ENCODE results near the gene CDK2AP2. TPM values are rescaled to one million over a fixed set of nuclear protein-coding genes. Genes with fewer than 3 reads are reported as not detected.

The CDK2AP2 gene
- total RNA-seq, 1 donor from 2014 or later, result 119 TPM

DNA sequence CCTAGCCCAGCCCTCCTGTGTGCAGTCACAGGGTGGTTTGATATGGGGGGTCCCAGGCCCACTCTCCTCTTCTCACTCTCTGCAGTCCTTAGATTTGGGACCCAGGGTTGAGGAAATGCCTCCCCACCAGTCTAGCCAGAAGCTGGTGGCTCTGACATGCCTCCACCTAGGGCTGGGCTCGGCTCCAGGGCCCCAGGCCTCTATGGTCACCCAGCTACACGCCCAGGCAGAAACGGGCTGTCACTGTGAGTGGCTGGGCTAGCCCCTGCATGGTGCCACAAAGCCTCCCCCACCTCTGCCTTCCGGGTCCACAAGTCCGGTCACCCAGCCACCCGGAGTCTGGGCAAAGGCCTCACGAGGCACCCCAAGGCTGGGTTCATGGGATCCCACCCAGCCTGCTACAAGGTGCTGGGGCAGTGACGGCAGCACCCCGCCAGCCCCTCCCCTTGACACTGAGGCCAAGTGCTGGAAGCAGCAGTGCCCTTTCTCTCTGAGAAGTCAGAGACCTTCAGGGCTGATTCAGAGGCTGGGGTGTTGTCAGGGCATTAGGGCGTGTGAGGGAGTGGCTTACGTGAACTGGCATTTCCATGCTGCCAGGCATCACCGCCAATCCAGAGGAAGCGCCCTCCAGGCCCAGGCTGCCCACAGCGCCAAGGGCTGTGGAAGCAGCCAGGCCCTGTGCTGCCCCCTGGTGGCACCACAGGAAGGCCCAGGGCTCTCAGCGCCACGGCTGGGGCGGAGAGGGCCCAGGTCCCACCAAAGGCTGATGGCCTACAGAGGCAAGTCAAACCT is 2.2 kb downstream of the CDK2AP2 start:
- peaks cover 5% of the 10 kb centered on the region for H3K27me3 Mint-ChIP-seq (ENCODE audit: low read depth)
- H3K4me1 Mint-ChIP-seq (ENCODE audit: low read depth), result peaks cover 32% of the 10 kb centered on the region
- H3K36me3 Mint-ChIP-seq (ENCODE audit: low read depth), result peaks cover 43% of the 10 kb centered on the region
- H3K27ac Mint-ChIP-seq, result peak overlapping the region; percentile 98
- H3K9me3 Mint-ChIP-seq, result no peaks in the 10 kb centered on the region
- DNase-seq (ENCODE audit: low spot score), result peak; percentile 81
- intact Hi-C loops (cut with micrococcal nuclease), result loop anchor here (1.0 to 5.0 kb wide), 9 partner anchors 22 to 234 kb away; partner anchors contain the start of genes ANKRD13D, PPP1CA and TMEM134
- peak overlapping the region; percentile 92 for H3K4me3 Mint-ChIP-seq (ENCODE audit: low read depth)

GRCh38 chr11:67504950-67505581 is 2.9 kb downstream of the CDK2AP2 start, which contains the start of gene PITPNM1:
Gene PITPNM1, minus strand, starts transcription at chr11:67505363. Its CDS starts 1,183 bp downstream, at chr11:67504180.
- Mint-ChIP-seq H3K27ac (peak within 1 kb of the TSS; percentile 98), H3K36me3 (ENCODE audit: low read depth) (peaks cover 50% of the 10 kb centered on the region), H3K4me1 (ENCODE audit: low read depth) (peaks cover 36% of the 10 kb centered on the region), H3K9me3 (no peaks in the 10 kb centered on the region), H3K4me3 (ENCODE audit: low read depth) (peak within 1 kb of the TSS; percentile 92), H3K27me3 (ENCODE audit: low read depth) (peaks cover 3% of the 10 kb centered on the region)
- intact Hi-C loops (cut with micrococcal nuclease), result loop anchor here (5.0 kb wide), 4 partner anchors 83 to 233 kb away; partner anchors contain the start of gene ANKRD13D
- peak; percentile 74 for DNase-seq (ENCODE audit: low spot score)

DNA sequence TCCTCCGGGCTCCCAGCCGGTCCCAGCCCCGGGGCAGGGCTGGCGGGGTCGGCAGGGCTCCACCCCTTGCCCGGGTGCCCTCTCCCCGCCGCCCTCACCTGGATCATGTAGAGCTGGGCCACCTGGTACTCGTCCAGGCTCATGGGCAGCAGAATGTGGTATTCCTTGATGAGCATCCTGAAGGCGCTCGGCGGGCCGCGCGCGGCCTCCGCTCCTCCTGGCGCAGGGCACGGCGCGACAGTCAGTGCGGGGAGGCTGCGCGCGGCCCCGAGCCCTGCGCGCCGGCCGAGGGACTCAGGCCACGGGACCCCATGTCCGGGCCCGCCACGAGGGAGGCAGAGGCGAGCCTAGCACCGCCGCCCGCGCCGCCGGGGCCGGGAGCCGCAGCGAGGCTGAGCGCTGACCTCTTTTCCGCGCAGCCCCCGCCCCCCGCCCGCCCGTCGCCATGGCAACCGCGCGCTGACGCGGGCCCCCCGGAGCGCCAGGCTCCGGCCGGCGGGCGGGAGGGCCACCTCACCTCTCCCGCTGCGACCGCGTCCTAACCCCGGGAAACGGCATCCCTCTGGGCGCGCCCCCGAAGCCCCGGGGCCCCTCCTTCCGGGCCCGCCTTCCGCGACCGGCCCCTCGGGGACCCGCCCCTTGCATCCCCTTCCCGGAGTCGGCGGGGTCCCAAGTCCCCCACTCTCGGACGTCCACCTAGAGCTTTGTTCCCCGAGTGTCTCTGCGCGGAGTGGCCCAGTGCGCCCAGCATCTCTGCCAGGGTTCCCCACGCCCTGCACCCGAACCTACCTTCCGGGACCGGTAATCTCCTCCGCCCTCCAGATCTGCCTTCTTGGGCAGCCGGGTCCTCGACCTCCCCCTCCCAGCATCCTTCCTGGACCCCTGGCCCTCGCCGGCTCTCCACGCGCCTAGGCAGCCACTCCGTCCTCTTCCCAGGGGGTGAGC is 3.7 kb downstream of the CDK2AP2 start:
- peaks cover 55% of the 10 kb centered on the region for H3K36me3 Mint-ChIP-seq (ENCODE audit: low read depth)
- peak; percentile 30 for DNase-seq (ENCODE audit: low spot score)
- peak overlapping the region; percentile 68 for H3K27ac Mint-ChIP-seq
- no peaks in the 10 kb centered on the region for H3K9me3 Mint-ChIP-seq
- intact Hi-C loops (cut with micrococcal nuclease), result no loop called here
- no peaks in the 10 kb centered on the region for H3K27me3 Mint-ChIP-seq (ENCODE audit: low read depth)
- peaks cover 36% of the 10 kb centered on the region for H3K4me1 Mint-ChIP-seq (ENCODE audit: low read depth)
- peak overlapping the region; percentile 88 for H3K4me3 Mint-ChIP-seq (ENCODE audit: low read depth)

- peaks cover 28% of the 10 kb centered on the region for H3K4me1 Mint-ChIP-seq (ENCODE audit: low read depth)
- intact Hi-C loops (cut with micrococcal nuclease), result no loop called here
- no peak overlapping the region for H3K27ac Mint-ChIP-seq
- peaks cover 64% of the 10 kb centered on the region for H3K36me3 Mint-ChIP-seq (ENCODE audit: low read depth)
- H3K27me3 Mint-ChIP-seq (ENCODE audit: low read depth), result no peaks in the 10 kb centered on the region
- no peaks in the 10 kb centered on the region for H3K9me3 Mint-ChIP-seq
- peak overlapping the region; percentile 71 for H3K4me3 Mint-ChIP-seq (ENCODE audit: low read depth)
- no peak for DNase-seq (ENCODE audit: low spot score)
These were observed 4.6 kb downstream of the CDK2AP2 start for GRCh38 chr11:67503119-67504004.

GRCh38 chr11:67502328-67502979 is 5.5 kb downstream of the CDK2AP2 start:
- no peak for DNase-seq (ENCODE audit: low spot score)
- Mint-ChIP-seq H3K27me3 (ENCODE audit: low read depth) (no peaks in the 10 kb centered on the region), H3K9me3 (no peaks in the 10 kb centered on the region), H3K4me1 (ENCODE audit: low read depth) (peaks cover 28% of the 10 kb centered on the region), H3K27ac (no peak overlapping the region), H3K36me3 (ENCODE audit: low read depth) (peaks cover 66% of the 10 kb centered on the region), H3K4me3 (ENCODE audit: low read depth) (peak overlapping the region; percentile 71)
- intact Hi-C loops (cut with micrococcal nuclease), result no loop called here

DNA sequence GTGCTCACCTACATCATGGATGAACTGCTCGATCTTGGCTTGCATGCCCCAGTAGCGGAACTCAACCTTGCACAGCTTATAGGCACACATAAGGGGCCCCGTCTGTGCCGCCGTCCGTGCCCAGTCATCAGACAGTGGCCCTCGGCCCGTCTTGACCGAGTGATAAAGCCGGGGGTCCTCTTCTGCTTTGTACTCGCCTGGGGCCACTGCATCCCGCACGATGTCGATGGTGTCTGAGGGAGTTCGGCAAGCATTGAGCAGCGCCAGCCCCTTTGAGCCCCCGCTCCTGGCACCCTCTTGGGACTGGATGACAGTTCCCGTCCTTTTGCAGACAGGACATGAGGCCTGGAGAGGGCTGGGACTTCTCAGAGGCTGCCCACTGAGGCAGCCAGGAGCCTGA is 6.1 kb downstream of the CDK2AP2 start:
- H3K9me3 Mint-ChIP-seq, result no peaks in the 10 kb centered on the region
- peaks cover 62% of the 10 kb centered on the region for H3K36me3 Mint-ChIP-seq (ENCODE audit: low read depth)
- peaks cover 24% of the 10 kb centered on the region for H3K4me1 Mint-ChIP-seq (ENCODE audit: low read depth)
- DNase-seq (ENCODE audit: low spot score), result no peak
- intact Hi-C loops (cut with micrococcal nuclease), result no loop called here
- H3K4me3 Mint-ChIP-seq (ENCODE audit: low read depth), result no peak overlapping the region
- no peak overlapping the region for H3K27ac Mint-ChIP-seq
- no peaks in the 10 kb centered on the region for H3K27me3 Mint-ChIP-seq (ENCODE audit: low read depth)

DNA sequence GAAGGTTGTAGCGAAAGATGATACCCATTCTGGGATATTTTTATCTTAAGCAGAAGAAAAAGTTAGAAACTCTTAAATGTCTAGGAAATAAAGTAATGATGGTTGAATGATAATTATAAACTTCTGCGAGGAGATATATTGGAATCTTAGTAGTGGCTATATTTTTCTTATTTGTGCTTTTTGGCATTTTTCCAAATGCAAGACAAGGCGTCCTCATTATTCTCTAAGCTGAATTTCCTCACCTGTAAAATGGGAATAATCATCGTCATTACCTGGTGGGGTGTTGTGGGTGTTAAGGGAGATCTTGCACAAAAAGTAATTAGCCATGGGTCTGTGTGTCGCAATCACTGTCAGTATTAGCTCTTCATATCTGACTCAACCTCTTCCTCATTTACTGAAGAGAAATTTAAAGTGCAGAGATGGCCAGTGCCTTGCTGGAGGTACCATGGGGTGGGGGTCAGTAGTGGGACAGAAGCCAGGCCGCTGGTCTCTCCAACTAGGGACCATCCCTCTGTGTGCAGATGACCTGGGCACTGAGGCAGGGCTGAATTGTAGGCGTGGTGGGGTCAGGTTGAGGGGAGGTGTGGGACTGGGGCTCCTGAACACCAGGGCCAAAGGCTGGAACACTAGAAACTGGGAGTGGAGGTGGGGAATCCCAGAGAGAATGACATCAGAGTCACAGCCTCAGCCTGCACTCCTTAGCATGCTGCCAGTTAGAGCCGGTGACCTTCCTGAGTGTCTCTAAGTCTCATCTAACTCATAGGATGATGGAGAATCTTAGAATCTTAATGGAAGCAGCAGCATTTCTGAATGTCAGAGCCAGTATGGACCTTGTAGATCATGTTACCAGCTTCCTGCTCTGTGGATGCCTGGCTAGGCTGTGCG is 6.9 kb downstream of the CDK2AP2 start:
- H3K36me3 Mint-ChIP-seq (ENCODE audit: low read depth), result peaks cover 57% of the 10 kb centered on the region
- no peak for DNase-seq (ENCODE audit: low spot score)
- H3K27me3 Mint-ChIP-seq (ENCODE audit: low read depth), result no peaks in the 10 kb centered on the region
- intact Hi-C loops (cut with micrococcal nuclease), result no loop called here
- peak overlapping the region; percentile 21 for H3K27ac Mint-ChIP-seq
- no peak overlapping the region for H3K4me3 Mint-ChIP-seq (ENCODE audit: low read depth)
- H3K4me1 Mint-ChIP-seq (ENCODE audit: low read depth), result peaks cover 20% of the 10 kb centered on the region
- no peaks in the 10 kb centered on the region for H3K9me3 Mint-ChIP-seq

- H3K9me3 Mint-ChIP-seq, result no peaks in the 10 kb centered on the region
- no peak for DNase-seq (ENCODE audit: low spot score)
- H3K4me3 Mint-ChIP-seq (ENCODE audit: low read depth), result no peak overlapping the region
- H3K4me1 Mint-ChIP-seq (ENCODE audit: low read depth), result peaks cover 15% of the 10 kb centered on the region
- H3K36me3 Mint-ChIP-seq (ENCODE audit: low read depth), result peaks cover 62% of the 10 kb centered on the region
- no peaks in the 10 kb centered on the region for H3K27me3 Mint-ChIP-seq (ENCODE audit: low read depth)
- peak overlapping the region; percentile 21 for H3K27ac Mint-ChIP-seq
- intact Hi-C loops (cut with micrococcal nuclease), result no loop called here
These were observed 7.5 kb downstream of the CDK2AP2 start for GRCh38 chr11:67500484-67500821.

GRCh38 chr11:67499808-67500483 is 8.0 kb downstream of the CDK2AP2 start:
- peaks cover 14% of the 10 kb centered on the region for H3K4me1 Mint-ChIP-seq (ENCODE audit: low read depth)
- no peaks in the 10 kb centered on the region for H3K27me3 Mint-ChIP-seq (ENCODE audit: low read depth)
- intact Hi-C loops (cut with micrococcal nuclease), result no loop called here
- H3K36me3 Mint-ChIP-seq (ENCODE audit: low read depth), result peaks cover 64% of the 10 kb centered on the region
- H3K9me3 Mint-ChIP-seq, result no peaks in the 10 kb centered on the region
- no peak overlapping the region for H3K27ac Mint-ChIP-seq
- no peak for DNase-seq (ENCODE audit: low spot score)
- no peak overlapping the region for H3K4me3 Mint-ChIP-seq (ENCODE audit: low read depth)

- H3K27ac Mint-ChIP-seq, result no peak overlapping the region
- H3K4me1 Mint-ChIP-seq (ENCODE audit: low read depth), result peaks cover 14% of the 10 kb centered on the region
- no peak for DNase-seq (ENCODE audit: low spot score)
- H3K9me3 Mint-ChIP-seq, result no peaks in the 10 kb centered on the region
- no peaks in the 10 kb centered on the region for H3K27me3 Mint-ChIP-seq (ENCODE audit: low read depth)
- no peak overlapping the region for H3K4me3 Mint-ChIP-seq (ENCODE audit: low read depth)
- H3K36me3 Mint-ChIP-seq (ENCODE audit: low read depth), result peaks cover 70% of the 10 kb centered on the region
- intact Hi-C loops (cut with micrococcal nuclease), result no loop called here
These were observed 9.4 kb downstream of the CDK2AP2 start for GRCh38 chr11:67498544-67498972.
